Measurements from ENCODE around the gene AHI1. TPM values are rescaled to one million over a fixed set of nuclear protein-coding genes. Genes with fewer than 3 reads are reported as not detected.

AHI1 gene
- total RNA-seq = 30.7 TPM
- long read RNA-seq, partial matches to known transcripts = 24 of 40 reads
- long read RNA-seq, other reads (novel, unspliced or antisense) = 16 of 40 reads

DNA sequence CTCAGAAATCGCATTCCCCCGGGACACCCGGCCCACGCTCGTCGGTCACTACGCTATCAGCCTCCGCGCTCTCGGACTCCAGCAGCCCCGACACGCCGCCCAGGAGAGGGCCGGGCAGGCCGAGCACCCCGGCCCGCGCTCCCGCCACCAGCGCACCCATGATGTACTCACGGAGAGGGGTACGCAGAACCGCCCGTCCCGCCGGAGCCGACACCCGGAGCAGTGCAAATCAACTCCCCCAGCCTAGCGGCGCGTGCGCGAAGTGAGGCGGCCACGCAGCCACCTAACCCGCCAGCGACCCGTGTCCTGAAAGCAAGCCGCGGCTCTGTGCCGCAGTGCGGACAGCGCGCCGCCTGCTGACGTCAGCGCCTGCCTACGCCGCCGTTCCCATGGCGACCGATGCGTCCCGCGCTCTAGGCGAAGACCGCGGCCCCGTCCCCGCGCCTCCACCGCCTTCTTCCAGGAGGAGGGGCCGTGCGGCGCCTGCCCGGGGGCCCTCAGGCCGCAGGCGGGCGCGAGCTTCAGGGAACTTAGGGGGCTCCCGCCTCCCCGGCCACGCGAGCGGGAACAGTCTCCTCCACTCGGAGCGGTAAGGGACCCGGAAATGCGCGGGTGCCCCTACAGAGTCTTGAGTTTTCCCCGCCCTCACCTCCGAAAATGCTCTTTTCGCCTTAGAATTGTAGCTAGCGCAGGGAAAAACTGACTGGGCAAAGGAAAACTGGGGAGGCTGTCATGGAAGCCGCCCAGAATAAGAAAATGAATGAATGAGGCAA lies at the start of gene AHI1:
TSS of gene AHI1 (minus strand) at position 329 of the 773 bp plus-strand sequence. CDS start 5,503 bp downstream, outside the sequence.
- peak; percentile 98 for DNase-seq (ENCODE audit: low spot score)

DNA sequence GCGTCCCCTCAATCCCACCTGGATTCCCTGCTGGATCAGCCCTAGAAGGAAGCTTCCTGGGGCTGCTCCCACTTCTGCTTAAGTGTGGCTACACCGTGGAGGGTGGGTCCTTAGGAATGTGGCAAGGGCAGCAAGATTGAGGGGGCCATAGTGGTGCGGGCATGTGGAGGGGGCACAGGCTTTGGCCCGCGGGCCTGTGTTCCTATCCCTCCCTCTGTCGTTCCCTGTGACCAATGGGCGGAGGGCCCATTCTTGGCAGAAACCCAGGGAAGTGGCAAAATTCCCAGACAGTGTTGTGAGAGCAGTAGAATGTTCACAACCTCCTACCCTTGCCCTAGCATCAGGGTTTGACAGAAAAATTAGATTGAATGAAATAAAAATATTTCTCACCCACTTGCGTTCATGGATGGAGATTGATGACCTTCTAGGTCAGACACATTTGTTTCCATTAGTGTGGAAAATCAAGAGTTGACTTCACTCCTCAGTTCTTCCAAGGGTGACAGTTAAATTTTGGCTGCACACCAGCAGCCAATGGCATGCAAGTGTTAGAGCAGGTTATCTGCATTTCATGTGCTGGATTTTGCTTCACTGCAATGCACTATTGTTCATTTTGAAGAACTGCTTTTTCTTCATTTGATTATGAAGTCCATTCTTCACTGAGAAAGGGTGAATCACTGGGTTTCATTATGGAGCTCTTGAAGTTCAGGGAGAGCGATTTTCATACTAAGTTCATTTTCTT lies 49.3 kb upstream of the AHI1 start:
- no peak for DNase-seq (ENCODE audit: low spot score)

DNA sequence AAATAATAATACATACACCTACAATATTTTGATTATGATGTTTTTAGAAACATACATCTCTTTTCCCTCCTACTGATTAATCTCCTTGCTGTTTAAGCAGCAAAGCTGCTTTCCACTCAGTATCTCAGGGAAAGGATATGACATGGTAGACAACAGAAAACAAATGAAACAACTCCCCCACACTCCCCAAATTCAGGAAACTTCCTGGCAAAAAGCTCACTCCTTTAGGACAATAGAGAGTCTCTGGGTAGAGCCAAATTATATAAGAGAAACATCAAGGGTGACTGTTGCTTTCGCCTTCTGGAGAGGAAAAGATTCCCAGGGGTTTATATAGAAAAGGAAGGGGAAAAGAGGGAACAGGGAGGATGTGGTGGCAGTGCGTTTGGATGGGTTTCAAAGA lies 48.7 kb upstream of the AHI1 start:
- DNase-seq (ENCODE audit: low spot score) = no peak

DNA sequence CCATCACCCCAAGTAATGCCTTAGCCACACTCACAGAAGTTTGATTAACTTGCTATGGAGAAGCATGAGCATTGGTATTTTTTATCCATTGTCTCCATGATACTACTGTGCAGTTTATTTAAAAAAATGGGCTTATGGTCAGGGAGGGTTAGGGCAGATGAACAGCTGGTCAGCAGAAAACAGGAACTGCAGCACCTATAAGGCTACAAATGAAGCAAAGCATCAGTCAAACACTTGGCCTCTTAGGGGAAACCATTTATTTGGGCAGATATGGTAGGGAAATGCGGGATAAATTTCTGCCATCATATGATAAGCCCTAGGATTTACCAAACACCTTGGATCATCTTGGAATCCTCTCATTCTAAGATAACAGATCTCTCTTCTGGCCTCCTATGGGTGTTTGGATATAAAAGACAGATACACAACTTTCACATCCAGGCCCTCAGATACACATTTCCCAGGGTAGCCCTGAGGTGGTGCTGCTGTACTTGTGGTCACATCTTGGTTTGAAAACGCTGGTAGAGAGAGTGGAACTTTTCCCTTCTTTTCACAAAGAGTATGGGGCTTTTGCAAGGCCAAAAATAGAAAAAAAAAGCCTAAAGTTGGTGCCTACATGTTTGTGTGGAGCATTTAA lies 42.8 kb upstream of the AHI1 start:
- no peak for DNase-seq (ENCODE audit: low spot score)

DNA sequence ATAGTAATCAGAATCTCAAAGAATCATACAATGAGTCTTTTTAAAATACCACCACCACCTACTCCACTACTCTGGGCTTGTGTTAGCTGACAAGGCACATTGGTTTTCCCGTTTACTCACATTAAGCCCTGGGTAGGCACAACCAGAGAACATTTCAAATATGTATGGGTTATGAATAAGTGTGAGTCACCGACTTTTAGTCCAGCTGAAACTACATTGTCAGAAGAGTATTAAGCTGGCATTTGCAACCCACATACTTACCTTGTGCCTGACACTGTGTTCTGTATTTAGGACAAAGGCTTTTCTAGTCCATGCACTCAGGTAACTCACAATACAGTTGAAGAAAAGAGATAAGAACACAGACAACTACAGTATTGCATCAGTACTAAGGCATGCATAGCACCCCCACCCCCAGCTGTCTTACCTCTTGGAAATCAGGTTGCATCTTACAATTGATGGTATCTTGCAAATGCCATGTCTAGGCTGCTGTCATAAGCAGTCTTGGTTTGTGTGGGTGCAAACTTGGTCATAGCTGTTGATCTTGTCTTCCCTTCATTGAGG lies 40.3 kb upstream of the AHI1 start:
- DNase-seq (ENCODE audit: low spot score) = no peak

DNA sequence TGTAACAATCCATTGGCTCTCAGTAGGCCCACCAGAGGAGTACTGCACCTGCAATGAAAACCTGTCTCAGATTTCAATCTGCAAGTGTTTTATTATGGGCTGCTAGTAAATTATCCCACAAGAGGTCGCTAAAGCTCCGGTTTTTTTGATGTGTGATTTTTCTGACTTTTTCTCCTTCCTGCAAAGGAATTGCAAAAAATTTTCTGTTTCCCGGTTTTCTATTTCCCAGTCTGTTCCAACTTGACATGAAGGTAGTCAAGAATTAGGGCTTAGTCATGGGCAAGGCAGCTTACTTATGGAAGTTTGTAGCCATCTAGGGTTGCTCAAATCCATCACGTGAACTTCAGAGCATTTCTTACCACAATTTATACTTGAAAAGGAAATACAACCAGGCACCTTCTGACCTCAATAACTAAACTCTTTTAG lies 38.5 kb upstream of the AHI1 start:
- no peak for DNase-seq (ENCODE audit: low spot score)

DNA sequence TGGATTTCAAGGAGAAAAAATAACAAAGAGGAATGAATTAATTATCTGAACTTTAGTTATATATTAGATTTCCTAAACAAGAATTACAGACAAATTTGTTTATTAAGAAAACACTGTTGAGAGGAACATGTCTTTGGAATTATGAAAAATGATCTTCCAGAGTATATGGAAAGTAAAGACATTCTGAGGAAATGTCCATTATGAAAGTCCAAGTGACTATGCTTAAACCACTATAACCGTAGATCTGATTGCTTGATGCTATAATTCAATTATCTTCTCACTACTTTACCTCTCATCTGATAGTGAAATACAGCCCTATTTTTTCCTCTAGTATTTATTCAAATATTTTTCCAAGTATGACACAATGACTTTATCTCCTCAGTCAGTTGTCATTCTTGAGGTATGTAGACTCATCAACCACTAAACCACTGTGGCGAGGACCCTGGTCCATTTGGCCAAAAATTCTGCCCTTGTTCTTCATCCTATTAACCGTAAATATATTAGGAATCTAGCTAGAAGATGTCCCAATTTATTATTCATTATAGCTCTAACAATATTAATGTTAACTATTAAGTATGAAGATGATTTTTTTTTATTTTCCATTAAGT lies 37.3 kb upstream of the AHI1 start:
- no peak for DNase-seq (ENCODE audit: low spot score)

DNA sequence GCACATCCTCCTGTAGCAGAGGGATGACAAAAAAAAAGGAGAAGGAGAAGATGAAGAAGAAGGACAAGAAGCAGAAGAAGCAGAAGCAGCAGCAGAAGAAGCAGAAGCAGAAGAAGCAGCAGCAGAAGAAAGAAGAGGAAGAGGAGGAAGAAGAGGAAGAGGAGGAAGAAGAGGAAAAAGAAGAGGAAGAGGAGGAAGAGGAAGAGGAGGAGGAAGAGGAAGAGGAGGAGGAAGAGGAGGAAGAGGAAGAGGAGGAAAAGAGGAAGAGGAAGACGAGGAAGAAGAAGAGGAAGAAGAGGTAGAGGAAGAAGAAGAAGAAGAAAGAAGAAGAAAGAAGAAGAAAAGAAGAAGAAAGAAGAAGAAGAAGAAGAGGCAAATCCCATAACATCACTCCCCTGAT lies 35.0 kb upstream of the AHI1 start:
- DNase-seq (ENCODE audit: low spot score) = no peak

DNA sequence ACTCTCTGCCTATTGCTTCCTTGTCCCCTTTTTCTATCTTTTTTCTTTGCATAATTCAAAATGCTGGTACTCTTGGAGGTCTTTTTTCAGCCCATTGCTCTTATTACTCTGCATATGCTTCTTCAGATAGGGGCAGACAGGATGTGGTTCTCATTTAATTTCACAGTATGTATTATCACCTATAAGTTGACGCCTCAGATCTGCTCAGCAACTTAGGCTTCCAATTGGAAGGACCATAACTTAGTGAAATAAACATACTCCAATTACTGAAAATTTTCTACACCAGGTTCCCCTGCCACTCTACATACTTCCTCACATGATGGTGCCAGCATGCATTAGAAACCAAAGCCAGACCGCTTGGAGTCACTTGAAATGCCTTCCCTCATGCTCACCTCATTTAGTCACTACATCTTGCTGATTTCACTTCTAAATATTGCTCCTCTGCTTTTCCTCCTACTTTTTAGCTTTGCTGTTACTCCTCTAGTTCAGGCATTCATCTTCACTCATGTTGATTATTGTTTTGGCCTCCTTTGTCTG lies 34.5 kb upstream of the AHI1 start:
- no peak for DNase-seq (ENCODE audit: low spot score)

DNA sequence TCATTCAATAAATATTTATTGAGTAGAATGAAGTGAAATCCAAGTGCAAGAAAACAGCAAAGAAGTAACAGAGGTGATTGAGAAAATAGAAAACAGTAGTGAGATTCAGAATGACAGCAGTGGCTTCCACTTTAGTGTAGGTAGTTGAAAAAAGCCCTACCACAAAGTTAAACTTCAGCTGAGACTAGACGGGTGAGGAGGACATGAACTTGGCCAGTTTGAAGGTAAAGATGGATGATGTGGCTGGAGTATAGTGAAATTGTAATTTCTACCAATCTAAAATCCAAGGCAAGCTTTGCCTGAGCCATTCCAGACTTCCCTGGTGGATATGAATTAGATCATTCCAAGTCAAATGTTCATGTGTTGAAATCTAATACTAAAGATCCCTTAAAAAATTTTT lies 32.6 kb upstream of the AHI1 start:
- DNase-seq (ENCODE audit: low spot score) = no peak

DNA sequence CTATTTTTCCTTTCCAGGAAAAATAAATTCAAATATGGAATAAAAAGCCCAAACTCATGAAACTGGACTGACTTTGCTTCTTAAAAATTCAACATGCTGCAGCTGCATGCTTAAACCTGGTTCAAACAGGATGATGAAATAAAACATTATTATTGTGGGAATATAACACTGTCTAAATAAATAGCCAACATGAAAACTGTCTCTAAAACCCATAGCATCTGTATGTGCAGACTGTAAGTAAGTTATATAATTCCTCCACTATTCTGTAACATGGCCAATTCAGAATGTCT lies 30.4 kb upstream of the AHI1 start:
- no peak for DNase-seq (ENCODE audit: low spot score)

DNA sequence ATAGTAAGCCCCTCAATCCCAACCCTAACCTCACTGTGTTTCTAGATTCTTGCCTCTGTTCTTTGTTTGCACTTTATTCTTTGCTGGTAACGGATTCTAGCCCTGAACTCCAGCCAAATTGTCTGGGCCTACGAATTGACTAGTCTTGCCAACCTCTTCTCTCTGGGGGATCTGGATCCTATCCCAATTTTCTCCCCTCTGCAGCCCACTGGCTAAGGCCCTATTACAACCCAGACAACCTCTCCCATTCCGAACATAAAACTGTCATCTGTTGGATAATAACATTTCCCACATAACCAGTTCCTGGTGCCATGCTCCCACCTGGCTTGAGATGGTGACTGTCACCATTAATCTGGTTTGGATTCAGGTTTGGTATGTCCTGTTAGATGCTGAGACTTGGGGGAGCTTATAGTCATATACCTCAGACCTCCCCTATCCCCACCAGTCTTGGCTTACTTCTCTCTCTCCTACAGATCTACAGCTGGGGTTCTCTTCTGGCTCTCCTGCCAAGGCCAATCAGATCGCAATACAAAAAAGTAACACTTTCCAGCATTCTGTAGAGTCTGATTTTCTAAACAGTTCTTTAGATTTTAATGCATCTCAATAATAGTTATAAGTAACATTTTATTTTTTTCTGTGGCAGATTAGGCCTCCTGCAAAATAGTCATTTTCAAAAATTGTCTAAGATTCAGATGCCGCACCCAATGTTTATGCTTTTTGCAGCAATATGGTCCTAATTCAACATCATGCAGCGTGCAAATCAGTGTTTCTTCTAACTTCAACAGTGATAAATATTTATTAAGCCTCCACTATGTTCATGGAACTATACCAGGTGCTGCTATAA lies 29.8 kb upstream of the AHI1 start:
- DNase-seq (ENCODE audit: low spot score) = no peak

DNA sequence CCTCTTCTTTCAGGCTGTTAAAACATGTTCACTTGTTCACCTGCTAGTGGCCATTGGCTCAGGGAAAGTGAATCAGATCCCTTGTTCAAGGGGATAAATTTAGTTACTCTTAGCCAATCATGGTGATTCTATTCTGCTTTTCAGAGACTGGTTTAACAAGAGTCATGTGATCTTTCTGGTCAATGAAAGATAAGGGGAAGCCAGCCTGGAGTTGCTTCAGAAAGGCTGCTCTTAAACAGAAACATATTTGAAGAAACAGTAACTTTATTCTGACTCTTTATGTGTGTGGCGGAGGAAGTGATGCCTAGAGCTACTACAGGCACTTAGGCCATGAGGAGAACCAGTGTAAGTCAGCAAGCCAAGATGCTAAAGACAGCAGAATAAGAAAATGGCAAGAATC lies 28.1 kb upstream of the AHI1 start:
- no peak for DNase-seq (ENCODE audit: low spot score)

DNA sequence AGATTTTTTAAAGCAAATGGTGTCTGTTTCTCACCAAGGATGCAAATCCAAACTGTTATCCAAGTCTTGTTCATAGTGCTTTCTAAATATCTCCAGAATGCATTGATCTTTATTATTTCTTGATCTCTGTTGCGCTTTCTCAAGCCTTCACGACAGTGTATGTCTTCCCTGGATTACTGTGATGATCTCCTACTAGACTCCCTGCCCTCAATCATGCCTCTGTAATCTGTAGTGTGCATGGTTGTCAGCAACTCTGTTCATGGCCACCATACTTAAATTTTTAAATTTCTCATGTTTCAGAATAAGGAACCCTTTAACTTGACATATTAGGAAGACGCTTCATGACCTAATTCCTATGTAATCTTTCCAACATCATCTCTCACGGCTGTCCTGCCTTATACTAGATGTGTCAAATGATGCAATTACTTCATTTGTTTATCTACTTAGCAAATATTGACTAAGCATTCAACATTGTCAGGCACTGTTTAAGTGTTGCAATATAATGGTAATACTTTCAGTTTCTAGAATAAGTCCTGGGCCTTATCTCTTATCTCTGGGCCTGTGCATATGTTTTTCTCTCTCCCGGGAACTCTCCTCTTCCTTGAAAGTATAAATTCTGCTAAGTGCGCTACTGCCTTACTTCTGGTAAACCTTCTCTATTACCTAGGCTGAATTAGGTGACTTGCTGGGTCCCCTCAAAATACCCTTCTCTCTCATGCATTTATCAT lies 25.6 kb upstream of the AHI1 start:
- no peak for DNase-seq (ENCODE audit: low spot score)

DNA sequence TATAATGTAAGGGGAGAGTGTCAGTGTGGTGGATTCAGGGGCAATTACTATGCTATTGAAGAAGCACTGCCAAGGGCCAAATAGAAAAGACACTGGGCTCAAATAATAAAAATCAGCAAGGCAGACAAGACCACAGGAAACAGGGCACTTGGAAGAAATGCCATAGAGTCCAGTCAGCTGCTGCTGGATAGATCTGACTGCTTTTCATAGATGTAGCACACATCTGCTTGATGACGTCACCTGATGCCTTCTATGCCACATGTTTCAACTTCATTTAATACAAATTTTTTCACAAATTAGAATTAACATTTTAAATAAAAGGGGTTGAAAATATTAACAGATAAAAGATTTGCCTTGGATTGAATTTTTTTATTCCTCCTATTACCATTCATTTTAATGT lies 23.9 kb upstream of the AHI1 start:
- DNase-seq (ENCODE audit: low spot score) = no peak

DNA sequence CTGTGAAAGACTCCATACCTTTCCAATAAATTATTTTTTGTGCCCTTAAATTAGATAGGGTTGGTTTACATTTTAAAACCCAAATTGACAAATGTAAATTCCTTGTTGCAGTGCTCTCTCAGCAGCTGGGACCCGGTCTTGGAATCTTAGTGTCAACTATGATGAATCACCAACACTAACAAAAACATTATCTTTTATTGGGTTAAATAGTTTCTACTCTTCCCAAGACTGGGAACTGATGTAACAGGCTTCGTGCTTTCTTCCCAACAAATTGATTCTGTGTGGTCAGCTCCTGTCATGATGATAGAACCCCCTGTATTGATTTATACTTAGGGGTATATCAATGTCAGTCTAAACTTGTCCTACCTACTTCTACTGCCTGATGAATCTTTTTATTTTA lies 23.2 kb upstream of the AHI1 start:
- DNase-seq (ENCODE audit: low spot score) = no peak

DNA sequence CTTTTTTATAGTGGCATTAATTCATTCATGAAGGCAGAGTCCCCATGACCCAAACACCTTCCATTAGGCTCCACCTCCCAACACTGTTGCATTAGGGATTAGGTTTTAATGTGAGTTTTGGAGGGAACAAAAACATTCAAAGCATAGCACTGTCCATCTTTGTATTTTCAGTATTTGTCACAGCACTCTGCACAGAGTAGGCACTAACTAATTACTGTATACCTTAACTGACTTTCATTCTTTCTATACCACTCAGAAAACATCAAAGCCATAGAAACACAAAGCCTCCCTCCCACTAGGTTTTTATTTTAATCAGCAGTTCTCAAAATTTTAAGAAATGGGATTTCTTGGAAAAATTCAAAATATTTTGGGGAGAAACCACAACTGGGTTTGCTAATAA lies 21.8 kb upstream of the AHI1 start:
- DNase-seq (ENCODE audit: low spot score) = no peak

DNA sequence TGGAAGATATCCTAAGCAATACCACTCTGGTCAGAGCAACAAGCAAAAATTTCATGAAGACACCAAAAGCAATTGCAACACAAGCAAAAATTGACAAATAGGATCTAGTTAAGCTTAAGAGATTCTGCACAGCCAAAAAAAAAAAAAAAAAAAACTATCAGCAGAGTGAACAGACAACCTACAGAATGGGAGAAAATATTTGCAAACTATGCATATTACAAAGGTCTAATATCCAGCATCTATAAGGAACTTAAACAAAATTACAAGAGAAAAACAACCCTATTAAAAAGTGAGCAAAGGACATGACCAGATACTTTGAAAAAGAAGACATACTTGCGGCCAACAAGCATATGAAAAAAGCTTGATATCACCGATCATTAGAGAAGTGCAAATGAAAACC lies 20.0 kb upstream of the AHI1 start:
- DNase-seq (ENCODE audit: low spot score) = no peak

DNA sequence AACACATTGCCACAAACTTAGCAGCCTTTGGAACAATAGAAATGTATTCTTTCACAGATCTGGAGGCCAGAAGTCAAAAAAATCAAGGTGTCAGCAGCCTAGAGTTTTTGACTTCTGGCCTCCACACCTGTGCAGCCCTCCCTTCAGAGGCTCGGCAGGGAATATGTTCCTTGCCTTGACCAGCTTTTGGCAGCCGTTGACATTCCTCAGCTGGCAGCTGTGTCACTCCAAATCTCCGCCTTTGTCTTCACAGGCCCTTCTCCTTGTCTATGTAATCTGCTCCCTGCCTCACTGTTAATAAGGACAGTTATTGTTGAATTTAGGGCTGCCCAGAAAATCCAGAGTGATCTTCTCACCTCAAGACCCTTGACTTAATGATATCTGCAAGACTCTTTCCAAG lies 17.2 kb upstream of the AHI1 start:
- DNase-seq (ENCODE audit: low spot score) = no peak

All from mesenteric fat pad (tissue), 1 donor.